Lung (tissue), 12 donors: ENCODE measurements around the gene PRKCQ. TPM values are rescaled to one million over a fixed set of nuclear protein-coding genes. Genes with fewer than 3 reads are reported as not detected.

ENCODE experiments used
- ATAC-seq: fragments of 200-7000 bp; cut with Tn5 transposase; one replicate; pipeline ENCODE4 v1.9.1; 2020; ENCODE audit warnings: moderate number of reproducible peaks; ENCODE audit not compliant: insufficient read depth, low FRiP score
- DNase-seq, 3 donors: peaks; one replicate each; pipeline ENCODE4 v3.0.0-alpha.2; 2013 to 2017
- H3K27ac ChIP-seq, 2 donors: one replicate each; pipeline ENCODE4 v1.5.1; 2013; ENCODE audit warnings: mild to moderate bottlenecking in 2 of 2, moderate library complexity in 2 of 2, control low read depth in 1 of 2, inconsistent platforms in 1 of 2, low read depth in 1 of 2, low read length in 1 of 2
- H3K27me3 ChIP-seq, 3 donors: one replicate each; pipeline ENCODE4 v1.5.1; 2013; ENCODE audit warnings: low read length in 2 of 3; ENCODE audit not compliant: control insufficient read depth in 3 of 3, insufficient read depth in 3 of 3
- H3K36me3 ChIP-seq, 4 donors: one replicate each; pipeline ENCODE4 v1.5.1; 2013; ENCODE audit warnings: low read length in 4 of 4, mild to moderate bottlenecking in 1 of 4, moderate library complexity in 1 of 4; ENCODE audit not compliant: control insufficient read depth in 4 of 4, insufficient read depth in 4 of 4
- H3K4me1 ChIP-seq, 5 donors: one replicate each; pipeline ENCODE4 v1.5.1; 2013; ENCODE audit warnings: low read length in 5 of 5, mild to moderate bottlenecking in 2 of 5, moderate library complexity in 1 of 5; ENCODE audit not compliant: control insufficient read depth in 5 of 5, insufficient read depth in 5 of 5
- H3K4me3 ChIP-seq: one replicate; pipeline ENCODE4 v1.5.1; 2013; ENCODE audit warnings: mild to moderate bottlenecking, control low read depth, moderate library complexity
- H3K9ac ChIP-seq, 2 donors: one replicate each; pipeline ENCODE4 v1.5.1; 2013; ENCODE audit warnings: low read length in 2 of 2, control low read depth in 1 of 2; ENCODE audit not compliant: insufficient read depth in 1 of 2
- H3K9me3 ChIP-seq, 4 donors: one replicate each; pipeline ENCODE4 v1.5.1; 2013; ENCODE audit warnings: low read length in 3 of 4, mild to moderate bottlenecking in 1 of 4, moderate library complexity in 1 of 4; ENCODE audit not compliant: control insufficient read depth in 4 of 4, insufficient read depth in 3 of 4
- WGBS, 2 donors: extraction: QIAGEN DNeasy Blood & Tissue Kit; methylation state at CpG; one replicate each; pipeline ENCODE4 v1.1.7; 2013; 5-methylcytosine and 5-hydroxymethylcytosine counted together
- polyA plus RNA-seq, 2 donors: library from polyadenylated mRNA; stranded (reverse); fragments of 200-250 nt; gene quantifications; one replicate each; pipeline ENCODE4 v1.2.1, GENCODE V29; 2013
- total RNA-seq, 2 donors: library from RNA; depleted of rRNA in 1 of 2; stranded (reverse); fragments of >200 nt in 1 of 2; gene quantifications; one replicate each; pipeline ENCODE4 v1.2.1, GENCODE V29; 2014 to 2021
- TF ChIP-seq, protein P1 (sequence below): IDR thresholded peaks from 2 replicates; pipeline ENCODE4 v1.5.1; 2012; ENCODE audit warnings: mild to moderate bottlenecking; ENCODE audit errors: control extremely low read depth, extremely low read depth
- donor health status: control.
- donor health status: control.
- donor health status: Bipolar disorder and iron deficiency.
- donor health status: healthy.
- donor health status: DM: yes; HTN: yes; CAD: no.

The PRKCQ gene
- total and polyA plus RNA-seq, 4 donors: 2.8 to 9.1 (median 7.2) TPM

DNA sequence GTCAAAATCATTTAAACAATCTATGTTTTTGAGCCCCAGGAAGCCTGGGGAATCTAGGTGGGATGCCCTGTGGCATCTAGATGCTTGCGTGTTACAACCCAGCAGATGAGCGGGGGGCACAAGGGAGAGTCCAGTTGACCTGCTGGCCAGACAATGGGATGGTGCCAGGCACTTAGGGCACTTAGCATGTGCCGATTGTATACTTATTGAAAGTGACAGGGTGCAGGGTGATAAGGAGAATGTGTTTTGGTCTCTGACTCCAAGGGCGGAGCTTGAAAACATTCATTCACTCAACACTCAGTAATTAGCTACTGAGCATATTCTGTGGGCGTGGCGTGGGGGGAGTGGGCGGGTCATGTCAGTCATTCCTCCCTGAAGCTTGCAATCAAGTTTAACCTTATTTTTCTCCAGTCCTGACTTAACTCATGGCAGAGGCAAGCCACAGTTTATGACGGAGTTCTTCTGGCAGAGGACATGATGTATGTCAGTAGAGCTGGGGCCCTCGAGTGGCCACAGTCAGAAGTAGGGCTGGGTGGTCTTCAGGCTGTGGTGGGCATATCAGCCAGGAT is 115.1 kb downstream of the PRKCQ start:
- Histone ChIP-seq H3K27ac (no peak overlapping the region), H3K4me1 (peaks cover 0 to 5% (median 0%) of the 10 kb centered on the region in 5 donors), H3K9ac (no peak overlapping the region), H3K9me3 (peaks cover 0 to 1% (median 0%) of the 10 kb centered on the region in 4 donors), H3K4me3 (no peak overlapping the region), H3K36me3 (no peaks in the 10 kb centered on the region), H3K27me3 (peaks cover 0 to 8% (median 0%) of the 10 kb centered on the region in 3 donors)
- DNase-seq: no peak
- no peak for ATAC-seq
- 92 to 95% methylated on average over 9 of the region's 9 CpGs for WGBS, 2 donors
- TF ChIP-seq, protein P1, sequence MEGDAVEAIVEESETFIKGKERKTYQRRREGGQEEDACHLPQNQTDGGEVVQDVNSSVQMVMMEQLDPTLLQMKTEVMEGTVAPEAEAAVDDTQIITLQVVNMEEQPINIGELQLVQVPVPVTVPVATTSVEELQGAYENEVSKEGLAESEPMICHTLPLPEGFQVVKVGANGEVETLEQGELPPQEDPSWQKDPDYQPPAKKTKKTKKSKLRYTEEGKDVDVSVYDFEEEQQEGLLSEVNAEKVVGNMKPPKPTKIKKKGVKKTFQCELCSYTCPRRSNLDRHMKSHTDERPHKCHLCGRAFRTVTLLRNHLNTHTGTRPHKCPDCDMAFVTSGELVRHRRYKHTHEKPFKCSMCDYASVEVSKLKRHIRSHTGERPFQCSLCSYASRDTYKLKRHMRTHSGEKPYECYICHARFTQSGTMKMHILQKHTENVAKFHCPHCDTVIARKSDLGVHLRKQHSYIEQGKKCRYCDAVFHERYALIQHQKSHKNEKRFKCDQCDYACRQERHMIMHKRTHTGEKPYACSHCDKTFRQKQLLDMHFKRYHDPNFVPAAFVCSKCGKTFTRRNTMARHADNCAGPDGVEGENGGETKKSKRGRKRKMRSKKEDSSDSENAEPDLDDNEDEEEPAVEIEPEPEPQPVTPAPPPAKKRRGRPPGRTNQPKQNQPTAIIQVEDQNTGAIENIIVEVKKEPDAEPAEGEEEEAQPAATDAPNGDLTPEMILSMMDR: no peak

DNA sequence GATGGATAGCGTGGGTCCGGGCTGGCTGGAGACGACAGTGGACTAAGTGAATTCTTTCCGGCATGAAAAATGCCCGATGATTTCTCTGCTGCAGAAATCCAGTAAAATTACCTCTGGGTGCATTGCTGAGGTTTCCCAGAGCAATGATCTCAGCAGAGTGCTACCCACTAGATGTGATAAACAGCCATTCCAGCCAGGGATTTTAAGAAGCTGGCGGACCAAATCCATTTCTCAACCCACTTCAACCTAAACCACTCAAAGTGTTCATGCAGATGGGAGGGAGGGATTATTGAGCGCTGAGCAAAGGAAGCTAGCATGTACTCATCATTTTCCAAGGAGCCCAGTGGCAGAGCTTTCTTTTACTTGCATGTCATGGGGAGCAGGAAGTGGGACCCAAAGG is 116.7 kb downstream of the PRKCQ start:
- H3K9me3 ChIP-seq: peaks cover 0 to 4% (median under 1%) of the 10 kb centered on the region in 4 donors
- no peak overlapping the region for H3K4me3 ChIP-seq
- H3K27me3 ChIP-seq: peaks cover 0 to 8% (median 0%) of the 10 kb centered on the region in 3 donors
- no peak overlapping the region for H3K9ac ChIP-seq
- no peak for ATAC-seq
- TF ChIP-seq, protein P1: no peak
- H3K27ac ChIP-seq: no peak overlapping the region
- peaks cover 0 to 2% (median 0%) of the 10 kb centered on the region in 4 donors for H3K36me3 ChIP-seq
- peaks cover 0 to 2% (median 0%) of the 10 kb centered on the region in 5 donors for H3K4me1 ChIP-seq
- no peak for DNase-seq
- WGBS, 2 donors: 89 to 94% methylated on average over 7 of the region's 7 CpGs

DNA sequence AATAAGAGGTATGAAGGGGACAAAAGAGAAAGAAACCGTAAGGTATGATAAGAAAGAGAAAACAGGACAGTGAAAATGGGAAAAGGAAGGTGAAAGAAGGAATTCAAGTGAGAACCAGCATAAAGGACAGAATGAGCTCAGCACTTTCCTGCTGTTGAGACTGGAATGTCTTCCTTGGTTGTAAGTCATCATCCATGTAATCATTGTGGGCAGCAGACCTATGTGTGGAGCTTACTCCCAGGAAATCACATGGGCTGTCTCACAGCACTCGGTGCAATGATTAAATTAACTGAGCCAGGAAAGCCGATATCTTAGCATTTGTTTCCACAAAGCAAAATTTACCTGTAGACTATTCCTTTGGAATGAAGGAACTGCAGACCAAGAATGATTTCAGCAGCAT is 118.1 kb downstream of the PRKCQ start:
- TF ChIP-seq, protein P1: no peak
- Histone ChIP-seq H3K4me3 (no peak overlapping the region), H3K9ac (no peak overlapping the region), H3K9me3 (peaks cover 0 to 6% (median under 1%) of the 10 kb centered on the region in 4 donors), H3K4me1 (no peaks in the 10 kb centered on the region), H3K27me3 (peaks cover 0 to 8% (median 0%) of the 10 kb centered on the region in 3 donors), H3K27ac (no peak overlapping the region), H3K36me3 (peaks cover 0 to 2% (median 0%) of the 10 kb centered on the region in 4 donors)
- 92 to 97% methylated on average over 3 of the region's 3 CpGs for WGBS, 2 donors
- no peak for ATAC-seq
- DNase-seq: no peak
